Renal pelvis (tissue), 12 donors: Measurements from ENCODE around the gene FAM13C. TPM values are rescaled to one million over a fixed set of nuclear protein-coding genes. Genes with fewer than 3 reads are reported as not detected.
"Not testable (repeated sequence)": the region's sequence is repeated elsewhere in the genome, so short reads cannot be mapped to it uniquely, and the experiment has no call there.

Experiments used
- DNase-seq: peaks from one replicate; pipeline ENCODE4 v3.0.0-alpha.2; 2013
- long read RNA-seq, 16 experiments: transcript quantifications; one replicate each; lab custom pipeline, GENCODE V29; 2026
- polyA plus RNA-seq, 3 donors: library from polyadenylated mRNA; unstranded; fragments of 120-200 nt; gene quantifications; one replicate each; pipeline ENCODE4 v1.2.1, GENCODE V29; 2013; ENCODE audit not compliant: insufficient read length in 3 of 3

Gene FAM13C
- polyA plus RNA-seq = 1 to 10 TPM; 4.8 to 8.7 (median 5.8) TPM
- long read RNA-seq, donor 1 = 0 reads
- long read RNA-seq, donor 2 = 0 reads
- long read RNA-seq, donor 3 = 0 reads
- long read RNA-seq, donor 4 = 0 reads
- long read RNA-seq, donor 5 = 0 reads
- long read RNA-seq, donor 6 = 0 reads
- long read RNA-seq, donor 7 = 0 reads
- long read RNA-seq, donor 8 = 0 reads
- long read RNA-seq, donor 9 = 0 reads
- long read RNA-seq, donor 10 = 0 reads
- long read RNA-seq, donor 11, partial matches to known transcripts = 0 of 1 reads
- long read RNA-seq, donor 11, other reads (novel, unspliced or antisense) = 0 of 1 reads
- long read RNA-seq, donor 12, partial matches to known transcripts = 0 of 1 reads
- long read RNA-seq, donor 12, other reads (novel, unspliced or antisense) = 0 of 1 reads
- long read RNA-seq, donor 13 = 0 reads
- long read RNA-seq, donor 14 = 0 reads
- long read RNA-seq, donor 15, partial matches to known transcripts = 0 of 1 reads
- long read RNA-seq, donor 15, other reads (novel, unspliced or antisense) = 0 of 1 reads
- long read RNA-seq, donor 16 = 0 reads

- peak; percentile 58 for DNase-seq
These were observed at the start of gene FAM13C for GRCh38 chr10:59362144-59362958. Gene FAM13C, minus strand, starts transcription at chr10:59362549. Its CDS starts 89 bp downstream, at chr10:59362460.

GRCh38 chr10:59405235-59405634, 42.9 kb upstream of the FAM13C start:
- DNase-seq = no peak

GRCh38 chr10:59400214-59400613, 37.9 kb upstream of the FAM13C start:
- no peak for DNase-seq

- DNase-seq = not testable (repeated sequence)
These were observed 37.0 kb upstream of the FAM13C start for GRCh38 chr10:59399329-59399728.

GRCh38 chr10:59397961-59398360, 35.6 kb upstream of the FAM13C start:
- DNase-seq = no peak

- no peak for DNase-seq
These were observed 33.6 kb upstream of the FAM13C start for GRCh38 chr10:59395984-59396383.

GRCh38 chr10:59393349-59393748, 31.0 kb upstream of the FAM13C start:
- DNase-seq = no peak

- DNase-seq = no peak
These were observed 28.7 kb upstream of the FAM13C start for GRCh38 chr10:59391060-59391459.

- DNase-seq = no peak
These were observed 26.3 kb upstream of the FAM13C start for GRCh38 chr10:59388671-59388976.

- no peak for DNase-seq
These were observed 25.8 kb upstream of the FAM13C start for GRCh38 chr10:59387951-59388670.

- DNase-seq = no peak
These were observed 22.4 kb upstream of the FAM13C start for GRCh38 chr10:59384761-59385160.

- no peak for DNase-seq
These were observed 21.6 kb upstream of the FAM13C start for GRCh38 chr10:59383908-59384307.

GRCh38 chr10:59383436-59383835, 21.1 kb upstream of the FAM13C start:
- DNase-seq = no peak

- DNase-seq = no peak
These were observed 20.5 kb upstream of the FAM13C start for GRCh38 chr10:59382831-59383295.

GRCh38 chr10:59381687-59382086, 19.3 kb upstream of the FAM13C start:
- DNase-seq = no peak

GRCh38 chr10:59376846-59377245, 14.5 kb upstream of the FAM13C start:
- DNase-seq = no peak

- DNase-seq = no peak
These were observed 13.6 kb upstream of the FAM13C start for GRCh38 chr10:59375990-59376389.

GRCh38 chr10:59374916-59375315, 12.6 kb upstream of the FAM13C start:
- DNase-seq = no peak

GRCh38 chr10:59373071-59373470, 10.7 kb upstream of the FAM13C start:
- no peak for DNase-seq

- no peak for DNase-seq
These were observed 10.2 kb upstream of the FAM13C start for GRCh38 chr10:59372543-59372942.

- no peak for DNase-seq
These were observed 3.9 kb upstream of the FAM13C start for GRCh38 chr10:59366290-59366689.

GRCh38 chr10:59363446-59363958, 1.2 kb upstream of the FAM13C start:
- no peak for DNase-seq
